GM18499 (cell line): ENCODE measurements around the gene ARHGDIB.

Source experiments
- ATAC-seq: cut with Tn5 transposase; IDR thresholded peaks from one replicate; pipeline ENCODE4 v1.9.1; 2021; ENCODE audit warnings: moderate number of reproducible peaks; ENCODE audit not compliant: insufficient read depth, unreplicated experiment

ARHGDIB gene

DNA sequence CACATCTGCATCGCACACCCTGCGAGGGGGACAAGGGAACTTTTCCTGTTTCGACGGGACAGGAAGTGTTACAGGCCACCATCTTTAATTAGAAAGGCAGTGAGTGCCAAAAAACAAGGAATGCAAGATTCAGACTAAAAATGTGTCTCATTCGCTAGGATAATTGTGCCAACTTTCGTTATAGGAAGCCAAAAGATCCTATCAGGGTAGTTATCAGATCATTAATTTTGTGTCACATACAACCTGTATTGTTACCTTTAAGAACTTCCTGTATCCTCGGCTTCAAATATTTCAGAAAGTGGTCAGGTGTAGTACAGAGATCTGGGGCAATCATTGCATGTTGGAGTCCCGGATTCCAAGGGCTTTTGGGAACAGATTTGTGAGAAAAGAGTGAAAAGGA is 56.5 kb downstream of the ARHGDIB start:
- no peak for ATAC-seq

DNA sequence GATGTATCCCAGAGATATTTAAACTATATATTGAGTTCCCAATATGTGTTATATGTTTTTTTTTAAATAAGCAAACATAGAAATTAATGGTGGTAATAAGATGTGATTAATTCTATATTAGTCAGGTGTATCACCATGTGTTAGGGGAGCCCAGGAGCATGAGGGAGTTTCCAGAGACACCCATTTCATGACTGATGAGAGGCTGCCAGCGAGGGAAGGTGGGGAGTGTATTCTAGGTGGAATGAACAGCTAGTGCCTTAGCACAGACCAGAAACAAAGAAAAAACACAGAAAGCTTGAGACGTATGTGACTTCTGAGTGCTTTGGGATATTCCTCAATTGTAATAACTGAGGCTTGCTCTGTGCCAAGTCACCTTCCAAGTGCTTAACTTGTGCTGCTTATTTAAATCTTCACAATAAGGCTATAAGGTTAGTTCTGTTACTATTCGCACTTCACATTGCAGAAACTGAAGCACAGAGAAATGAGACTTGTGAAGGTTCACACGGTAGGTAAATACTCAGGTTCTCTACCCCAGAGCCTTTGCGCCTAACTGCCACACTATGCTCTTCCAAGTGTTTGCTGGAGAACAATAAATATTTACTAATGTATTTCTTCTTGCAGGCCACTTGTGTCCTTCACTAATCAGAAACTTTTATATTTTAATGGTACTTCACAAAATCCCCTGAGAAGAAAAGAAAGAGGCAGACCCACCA is 57.9 kb downstream of the ARHGDIB start:
- no peak for ATAC-seq

DNA sequence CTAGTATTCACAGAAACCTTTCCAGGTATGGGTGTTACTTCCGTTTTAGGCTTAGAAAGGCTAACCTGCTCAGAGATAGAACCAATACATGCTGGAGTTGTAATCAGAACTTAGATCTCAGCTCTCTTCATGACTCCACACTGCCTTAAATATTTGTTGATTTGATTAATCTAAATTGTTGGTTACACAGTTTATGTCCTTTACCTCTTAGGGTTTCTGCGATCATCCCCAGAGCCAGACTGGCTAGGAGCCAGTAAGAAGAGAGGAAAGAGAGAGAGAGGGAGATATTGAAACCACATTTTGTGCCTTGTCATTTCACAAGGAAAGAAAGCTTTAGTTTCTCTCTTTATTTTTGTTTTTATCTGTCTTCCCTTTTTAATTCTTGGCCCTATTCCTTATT is 58.9 kb downstream of the ARHGDIB start:
- no peak for ATAC-seq

DNA sequence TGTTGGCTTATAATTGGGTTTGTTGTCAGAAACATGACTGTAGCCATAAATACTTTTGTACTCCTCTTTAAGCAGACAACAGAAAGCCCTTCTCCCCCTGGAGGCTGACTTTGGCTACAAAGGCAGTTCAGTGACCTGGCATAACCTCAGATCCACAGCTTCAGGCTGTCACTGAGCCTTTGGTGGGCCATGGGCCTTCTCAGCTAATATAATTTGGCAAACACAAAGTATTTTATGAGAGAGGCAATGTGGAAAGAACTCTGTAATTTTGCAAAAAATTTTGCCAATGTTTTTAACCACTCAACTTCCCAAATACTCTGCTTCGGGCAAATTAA is 60.2 kb downstream of the ARHGDIB start:
- no peak for ATAC-seq

DNA sequence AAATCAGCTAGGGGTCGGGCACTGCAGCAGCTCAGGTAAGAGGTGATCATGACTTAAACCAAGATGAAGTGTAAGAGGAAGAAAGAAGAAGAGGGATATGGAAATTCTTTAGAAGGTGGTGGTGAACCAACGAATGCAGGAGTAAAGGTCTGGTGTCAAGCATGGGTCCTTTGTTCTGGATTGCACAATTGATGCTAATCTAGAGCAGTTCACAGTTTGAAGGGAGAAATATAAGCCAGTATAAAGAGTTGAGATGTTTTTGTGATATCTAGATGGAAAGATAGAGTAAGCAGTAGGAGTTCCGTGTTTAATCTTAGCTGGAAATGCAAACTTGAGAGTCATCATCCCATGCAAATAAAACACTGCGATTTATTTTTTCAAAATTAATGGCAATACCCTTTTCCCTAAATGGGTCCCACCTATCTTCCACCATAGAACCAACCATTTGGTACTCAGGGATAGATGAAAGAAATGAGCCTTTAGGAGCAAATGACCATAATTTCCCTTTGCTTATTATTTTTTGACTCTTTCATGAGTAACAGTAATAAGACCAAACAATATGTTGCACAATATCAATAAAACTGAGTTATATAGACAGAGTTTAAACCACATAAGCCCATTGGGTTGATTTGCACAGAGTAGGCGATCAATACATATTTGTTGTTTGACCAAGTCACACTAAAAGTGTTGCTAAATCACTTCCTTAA is 60.7 kb downstream of the ARHGDIB start:
- no peak for ATAC-seq

DNA sequence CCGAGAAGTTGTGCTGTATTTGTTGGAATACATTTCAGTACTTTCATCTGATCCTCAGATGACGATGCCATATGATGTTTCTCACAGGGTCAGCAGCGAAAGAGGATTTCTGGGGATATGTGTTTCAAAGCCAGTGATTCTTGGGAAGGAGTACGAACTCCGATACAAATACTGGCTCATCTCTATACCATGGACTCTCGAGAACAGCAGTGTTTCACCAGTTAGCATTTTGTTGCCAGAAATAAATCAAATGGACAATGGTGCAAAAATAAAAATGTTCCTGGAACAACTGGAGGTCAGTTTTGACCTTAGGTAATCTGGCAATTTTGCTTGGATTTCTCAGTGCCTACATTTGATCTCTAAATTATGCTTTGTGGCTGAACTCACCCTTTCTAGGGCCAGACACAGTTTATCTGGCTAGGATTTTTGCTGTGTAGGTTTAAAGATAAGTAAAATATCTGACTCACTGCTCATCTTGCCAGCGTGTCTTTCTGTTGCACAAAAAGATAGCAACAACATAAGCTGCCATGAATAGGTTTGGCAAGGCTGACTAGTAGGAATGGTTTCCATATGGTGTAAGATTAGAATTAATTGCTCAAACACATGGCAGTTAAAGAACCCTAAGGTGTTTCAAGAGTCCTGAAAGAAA is 64.8 kb downstream of the ARHGDIB start:
- no peak for ATAC-seq

DNA sequence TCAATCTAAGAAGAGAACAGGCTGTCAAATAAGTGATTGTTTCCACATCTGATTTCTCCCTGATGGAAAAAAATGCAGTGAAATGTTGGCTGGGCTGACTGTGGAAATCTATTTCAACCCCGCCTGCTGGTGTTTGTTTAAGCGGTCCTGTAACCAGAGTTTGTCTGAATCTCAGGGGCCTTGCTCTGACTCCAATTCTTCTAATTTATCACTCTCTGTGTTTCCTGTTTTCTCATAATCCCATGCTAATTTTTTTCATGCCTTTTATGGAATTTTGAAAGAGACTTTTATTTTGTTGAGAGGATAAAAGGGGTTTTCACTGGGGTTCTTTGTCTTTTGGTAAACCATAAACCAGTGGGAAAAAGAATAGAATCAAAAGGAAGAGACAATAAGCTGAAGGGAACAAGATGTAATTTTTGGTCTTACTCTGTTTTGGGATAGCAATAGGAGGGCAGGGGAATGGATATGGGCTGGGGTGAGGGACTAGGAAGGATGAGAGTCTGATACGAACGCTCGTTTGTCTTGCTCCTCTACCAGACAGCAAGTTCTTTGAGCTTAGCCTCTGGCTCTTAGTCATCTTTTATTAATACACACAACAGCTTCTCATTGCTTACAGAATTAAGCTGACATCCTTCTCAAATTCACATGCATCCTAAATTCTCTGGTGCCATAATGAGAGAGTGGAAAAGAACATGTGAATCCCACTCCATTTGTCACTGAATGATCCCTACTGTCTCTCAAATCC is 67.7 kb downstream of the ARHGDIB start:
- ATAC-seq: no peak

DNA sequence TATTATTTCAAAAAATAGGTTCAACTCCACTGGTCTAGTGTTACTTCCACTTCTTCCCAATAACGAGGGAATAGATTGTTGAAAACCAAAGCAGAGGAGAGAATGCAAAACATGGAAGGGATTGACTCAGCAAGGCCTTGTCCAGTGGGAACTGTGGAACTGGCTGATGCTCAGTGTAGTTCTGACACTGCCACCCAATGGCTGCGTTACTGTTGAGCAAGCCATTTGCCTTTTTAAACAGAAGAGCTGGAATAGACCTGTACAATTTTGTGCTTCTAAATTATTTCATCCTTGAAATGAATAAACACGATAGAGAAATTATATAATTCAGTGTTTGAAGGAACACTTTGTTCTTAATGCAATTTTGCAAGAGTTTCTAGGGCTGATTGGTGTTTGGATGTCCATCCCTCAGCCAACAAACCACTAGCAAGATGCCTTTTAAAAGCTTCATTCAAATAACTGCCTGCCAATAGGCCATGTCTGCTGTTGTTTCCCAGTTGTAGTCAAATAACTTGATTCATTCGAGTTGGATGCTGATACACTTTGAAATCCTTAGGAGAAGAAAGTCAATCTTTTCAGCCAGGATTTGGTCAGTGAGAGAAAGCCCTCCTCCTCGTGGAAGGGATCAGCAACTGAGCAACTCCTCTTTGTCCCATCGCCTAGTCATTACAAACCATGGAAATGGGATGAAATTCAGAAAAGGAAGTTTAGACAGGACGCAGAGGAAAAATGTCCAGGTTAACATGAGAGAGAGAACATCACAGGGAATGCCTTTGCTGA is 68.5 kb downstream of the ARHGDIB start:
- ATAC-seq: no peak
